Measurements from ENCODE around the gene SYT3.
A peak's percentile ranks its signal among the peaks of the same experiment; 100 is the strongest.

Gene SYT3

GRCh38 chr19:50649433-50650391, 10.0 kb upstream of the SYT3 start, which contains the start of gene C19orf81 (continued):
- no peak for TF ChIP-seq ZNF138 (tag by site-specific recombination; IDR thresholded peaks at IDR 0.05; ENCODE audit: borderline replicate concordance)
- TF ChIP-seq ZNF558 (tag by site-specific recombination; IDR thresholded peaks at IDR 0.05) = no peak
- no peak for TF ChIP-seq ZNF423 (tag by site-specific recombination; IDR thresholded peaks at IDR 0.05)
- no peak for TF ChIP-seq SP7 (tag by site-specific recombination; IDR thresholded peaks at IDR 0.05)
- peak; percentile 43; the same call in 1 of the 2 replicates for TF ChIP-seq ZNF211 (tag by site-specific recombination; IDR thresholded peaks at IDR 0.05; ENCODE audit: low read depth)
- TF ChIP-seq ZNF354C (tag by site-specific recombination; IDR thresholded peaks at IDR 0.05; ENCODE audit: borderline replicate concordance, low read depth) = no peak
- TF ChIP-seq ZNF10 (tag by site-specific recombination; IDR thresholded peaks at IDR 0.05) = no peak
- peak; percentile 33; the same call in 1 of the 2 replicates for TF ChIP-seq ZNF621 (tag by site-specific recombination; IDR thresholded peaks at IDR 0.05)
- TF ChIP-seq ZNF416 (tag by site-specific recombination; IDR thresholded peaks at IDR 0.05) = no peak
- no peak for TF ChIP-seq PRDM2 (tag by site-specific recombination; IDR thresholded peaks at IDR 0.05; ENCODE audit: borderline replicate concordance)
- no peak for TF ChIP-seq MZF1 (tag by site-specific recombination; IDR thresholded peaks at IDR 0.05; ENCODE audit: borderline replicate concordance)
- peak; percentile 37; the same call in 1 of the 2 replicates for TF ChIP-seq ZNF157 (tag by site-specific recombination; IDR thresholded peaks at IDR 0.05)
- TF ChIP-seq ZBTB17 (tag by site-specific recombination; IDR thresholded peaks at IDR 0.05) = peak; percentile 66
- TF ChIP-seq ZNF146 (tag by site-specific recombination; IDR thresholded peaks at IDR 0.05) = no peak
- TF ChIP-seq ZBTB11 (tag by site-specific recombination; conservative IDR thresholded peaks at IDR 0.05; ENCODE audit: low read depth) = peak; percentile 44; the same call in 1 of the 2 replicates
- no peak for TF ChIP-seq ZNF530 (tag by site-specific recombination; IDR thresholded peaks at IDR 0.05; ENCODE audit: low read depth)
- no peak for TF ChIP-seq ZNF133 (tag by site-specific recombination; IDR thresholded peaks at IDR 0.05)
- TF ChIP-seq SCRT2 (tag by site-specific recombination; IDR thresholded peaks at IDR 0.05) = peak; percentile 77
- no peak for TF ChIP-seq KLF9 (tag by site-specific recombination; IDR thresholded peaks at IDR 0.05; ENCODE audit: low read depth)
- peak; percentile 79 for TF ChIP-seq ZNF335 (tag by site-specific recombination; conservative IDR thresholded peaks at IDR 0.05)
- no peak for TF ChIP-seq ZFP37 (tag by site-specific recombination; IDR thresholded peaks at IDR 0.05)
- no peak for TF ChIP-seq ZNF37A (tag by site-specific recombination; IDR thresholded peaks at IDR 0.05)
- no peak for TF ChIP-seq INSM2 (tag by site-specific recombination; IDR thresholded peaks at IDR 0.05)
- TF ChIP-seq ZSCAN5A (tag by site-specific recombination; IDR thresholded peaks at IDR 0.05) = no peak
- 0 out of 2 replicates have a peak, but pooled peaks have one; percentile 18 for TF ChIP-seq ZNF248 (tag by site-specific recombination; IDR thresholded peaks at IDR 0.05)
- TF ChIP-seq ZBTB26 (tag by site-specific recombination; optimal IDR thresholded peaks at IDR 0.05) = no peak

Data from HEK293 (cell line).